H1 (cell line): ENCODE data around the gene OTOGL.

Experiments
- ATF3 ChIP-seq: IDR thresholded peaks from 2 replicates; pipeline ENCODE4 v1.6.1; 2011; ENCODE audit warnings: low read depth, mild to moderate bottlenecking, low read length; ENCODE audit not compliant: insufficient read depth
- CHD2 ChIP-seq: IDR thresholded peaks from 2 replicates; pipeline ENCODE4 v1.6.1; 2012; ENCODE audit warnings: low read length, improper control_type of control experiment
- CTCF ChIP-seq, 3 experiments: IDR thresholded peaks; 1 replicate in 2 of 3; 2 replicates in 1 of 3; pipeline versions ENCODE4 v1.5.1 to v1.6.1; 2011; ENCODE audit warnings: low read length in 3 of 3, mild to moderate bottlenecking in 3 of 3, inconsistent platforms in 2 of 3, low read depth in 1 of 3, moderate library complexity in 1 of 3; ENCODE audit not compliant: insufficient read depth in 1 of 3; ENCODE audit errors: control extremely low read depth in 1 of 3
- JUN ChIP-seq: IDR thresholded peaks from 2 replicates; pipeline ENCODE4 v1.6.1; 2011; ENCODE audit warnings: low read depth, mild to moderate bottlenecking, improper control_type of control experiment, low read length
- KDM1A ChIP-seq: fragments of 200-600, 300-600 bp; sonication (generic); IDR thresholded peaks from 2 replicates; pipeline ENCODE4 v1.7.1; 2016; ENCODE audit warnings: mild to moderate bottlenecking, low read length, borderline replicate concordance
- MAFK ChIP-seq: IDR thresholded peaks from 2 replicates; pipeline ENCODE4 v1.6.1; 2012; ENCODE audit warnings: low read depth, mild to moderate bottlenecking, improper control_type of control experiment, low read length
- MAX ChIP-seq: IDR thresholded peaks from 2 replicates; pipeline ENCODE4 v1.6.1; 2012; ENCODE audit warnings: inconsistent platforms
- POLR2AphosphoS5 ChIP-seq: IDR thresholded peaks from 2 replicates; pipeline ENCODE4 v1.6.1; 2011; ENCODE audit warnings: low read depth, low read length
- RBBP5 ChIP-seq: IDR thresholded peaks from 2 replicates; pipeline ENCODE4 v1.7.1; 2012; ENCODE audit warnings: low read depth, mild to moderate bottlenecking, inconsistent platforms, low read length, moderate library complexity, borderline replicate concordance
- RFX5 ChIP-seq: IDR thresholded peaks from 2 replicates; pipeline ENCODE4 v1.6.1; 2011; ENCODE audit warnings: low read depth, low read length, improper control_type of control experiment, borderline replicate concordance
- RXRA ChIP-seq: IDR thresholded peaks from 2 replicates; pipeline ENCODE4 v1.6.1; 2011; ENCODE audit warnings: low read depth, mild to moderate bottlenecking, low read length, moderate library complexity; ENCODE audit not compliant: insufficient read depth
- SIN3A ChIP-seq, 2 experiments: IDR thresholded peaks in 1 of 2; conservative IDR thresholded peaks in 1 of 2; 2 replicates each; pipeline ENCODE4 v1.6.1; 2011 to 2012; ENCODE audit warnings: low read length in 2 of 2, improper control_type of control experiment in 1 of 2, low read depth in 1 of 2, mild to moderate bottlenecking in 1 of 2
- TAF1 ChIP-seq: IDR thresholded peaks from 2 replicates; pipeline ENCODE4 v1.6.1; 2011; ENCODE audit warnings: mild to moderate bottlenecking, low read depth, low read length

- TF ChIP-seq CTCF (IDR thresholded peaks at IDR 0.05; ENCODE audit: control extremely low read depth in 1 of 3, insufficient read depth in 1 of 3, low read depth in 1 of 3, low read length in 3 of 3) (no peak), RFX5 (no peak), SIN3A (conservative IDR thresholded peaks at IDR 0.05 in 1 of 2, IDR thresholded peaks at IDR 0.05 in 1 of 2; ENCODE audit: low read depth in 1 of 2, low read length in 2 of 2) (no peak), RBBP5 (no peak), MAX (no peak), RXRA (no peak), TAF1 (no peak), CHD2 (no peak), KDM1A (no peak), ATF3 (no peak), JUN (no peak), POLR2AphosphoS5 (no peak), MAFK (no peak)
These were observed 100.6 kb downstream of the OTOGL start for GRCh38 chr12:80199931-80200330.
